MG63 (cell line): ENCODE results near the gene PCDHGA2. TPM values are rescaled to one million over a fixed set of nuclear protein-coding genes. Genes with fewer than 3 reads are reported as not detected.
A peak's percentile ranks its signal among the peaks of the same experiment; 100 is the strongest.
"Not testable (repeated sequence)": the region's sequence is repeated elsewhere in the genome, so short reads cannot be mapped to it uniquely, and the experiment has no call there.

Experiments
- DNase-seq: peaks from one replicate; pipeline ENCODE4 v3.0.0-alpha.2; 2020
- H3K27me3 ChIP-seq: fragments of 250-450 bp; sonication (Bioruptor Pico); 2 replicates; pipeline ENCODE4 v1.5.1; 2020; ENCODE audit warnings: mild to moderate bottlenecking, moderate library complexity
- H3K36me3 ChIP-seq: fragments of 250-450 bp; sonication (Bioruptor Pico); 2 replicates; pipeline ENCODE4 v1.5.1; 2020; ENCODE audit warnings: mild to moderate bottlenecking, moderate library complexity
- H3K4me3 ChIP-seq: fragments of 250-450 bp; sonication (Bioruptor Pico); 2 replicates; pipeline ENCODE4 v1.5.1; 2020; ENCODE audit warnings: mild to moderate bottlenecking, moderate library complexity
- H3K9me3 ChIP-seq: fragments of 250-450 bp; sonication (Bioruptor Pico); 2 replicates; pipeline ENCODE4 v1.5.1; 2020; ENCODE audit warnings: mild to moderate bottlenecking, moderate library complexity
- total RNA-seq: library from RNA; depleted of rRNA; stranded (reverse); fragments of >200 nt; shearing (Covaris generic); gene quantifications from 2 replicates; pipeline ENCODE4 v1.2.3, GENCODE V29; 2014; ENCODE audit warnings: low replicate concordance; rRNA removed

PCDHGA2 gene
- not detected in 2 replicates for total RNA-seq

DNA sequence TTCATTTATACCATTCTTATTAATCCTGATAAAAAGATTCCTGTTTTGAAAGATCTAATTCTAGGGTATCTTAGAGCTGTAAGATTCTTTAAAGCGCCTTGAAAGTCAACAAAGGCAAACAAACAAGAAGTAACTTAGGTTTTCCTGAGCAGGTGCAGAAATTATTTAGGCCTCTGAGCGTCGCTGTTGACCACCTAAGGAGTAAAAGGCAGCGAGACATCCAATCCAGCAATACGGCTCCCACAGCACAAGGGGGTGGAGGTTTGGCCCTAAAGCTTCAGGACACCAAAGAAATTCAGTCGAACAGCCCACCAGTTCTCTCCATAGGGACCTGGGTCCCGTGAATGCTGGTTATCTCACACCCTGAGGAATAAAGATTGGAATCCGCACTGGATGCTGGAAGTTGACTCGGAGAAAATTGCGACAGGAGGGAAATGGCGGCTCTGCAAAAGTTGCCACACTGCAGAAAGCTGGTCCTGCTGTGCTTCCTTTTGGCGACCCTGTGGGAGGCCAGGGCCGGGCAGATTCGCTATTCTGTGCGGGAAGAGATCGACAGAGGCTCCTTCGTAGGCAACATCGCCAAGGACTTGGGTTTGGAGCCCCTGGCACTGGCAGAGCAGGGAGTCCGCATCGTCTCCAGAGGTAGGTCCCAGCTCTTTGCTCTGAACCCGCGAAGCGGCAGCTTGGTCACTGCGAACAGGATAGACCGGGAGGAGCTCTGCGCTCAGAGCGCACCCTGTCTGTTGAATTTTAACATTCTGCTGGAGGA, at the start of gene PCDHGA2:
TSS of gene PCDHGA2 (plus strand) at position 223 of the 769 bp plus-strand sequence.
- DNase-seq = no peak
- Histone ChIP-seq H3K36me3 (no peaks in the 10 kb centered on the region), H3K4me3 (no peak within 1 kb of the TSS), H3K9me3 (no peaks in the 10 kb centered on the region; the same call in none of the 2 replicates), H3K27me3 (no peaks in the 10 kb centered on the region)

DNA sequence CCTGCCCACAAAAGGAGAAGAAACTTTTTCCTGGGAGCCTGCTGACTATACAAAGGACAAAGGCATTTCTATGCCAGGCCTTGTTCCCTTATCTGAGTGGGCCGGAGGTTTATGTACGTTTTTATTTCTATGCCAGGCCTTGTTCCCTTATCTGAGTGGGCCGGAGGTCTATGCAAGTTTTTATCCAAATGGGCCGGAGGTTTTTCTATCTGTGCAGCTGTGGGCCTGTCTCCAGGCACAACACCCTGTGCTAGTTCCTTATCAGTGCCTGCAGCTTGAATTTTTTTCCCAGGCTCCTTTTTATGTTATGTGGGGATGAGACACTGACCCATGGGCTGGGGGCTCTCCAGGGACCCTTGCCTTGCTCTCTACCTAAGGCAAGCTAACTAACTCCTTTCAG, 40.2 kb upstream of the PCDHGA2 start:
- Histone ChIP-seq H3K9me3 (peaks cover 4% of the 10 kb centered on the region), H3K27me3 (no peaks in the 10 kb centered on the region), H3K4me3 (no peak overlapping the region), H3K36me3 (no peaks in the 10 kb centered on the region)
- DNase-seq = no peak

DNA sequence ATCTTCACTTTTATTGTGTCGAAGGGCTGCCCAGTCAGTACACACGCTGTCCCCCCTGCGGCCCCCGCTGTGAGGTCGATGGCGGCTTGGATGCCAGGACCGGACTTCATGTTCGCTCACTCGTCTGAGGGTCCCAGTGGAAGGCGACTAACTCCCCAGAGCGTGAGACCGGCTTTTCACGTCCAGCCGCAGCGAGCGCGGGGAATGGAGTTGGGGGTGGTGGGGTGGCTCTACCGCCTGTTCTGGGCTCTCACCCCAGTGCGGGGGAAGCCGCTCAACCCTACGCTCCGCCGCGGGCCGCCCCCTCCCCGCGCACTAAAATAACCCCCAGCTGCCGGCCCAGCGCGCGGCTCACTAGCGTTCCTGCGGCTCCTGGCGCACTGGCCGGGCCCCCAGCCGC, 34.8 kb upstream of the PCDHGA2 start, which contains the start of gene SLC25A2:
TSS of gene SLC25A2 (minus strand) at position 294 of the 400 bp plus-strand sequence. CDS start at position 110, 184 bp downstream.
- Histone ChIP-seq H3K9me3 (peaks cover 4% of the 10 kb centered on the region), H3K27me3 (no peaks in the 10 kb centered on the region), H3K36me3 (no peaks in the 10 kb centered on the region), H3K4me3 (no peak within 1 kb of the TSS)
- DNase-seq = no peak

DNA sequence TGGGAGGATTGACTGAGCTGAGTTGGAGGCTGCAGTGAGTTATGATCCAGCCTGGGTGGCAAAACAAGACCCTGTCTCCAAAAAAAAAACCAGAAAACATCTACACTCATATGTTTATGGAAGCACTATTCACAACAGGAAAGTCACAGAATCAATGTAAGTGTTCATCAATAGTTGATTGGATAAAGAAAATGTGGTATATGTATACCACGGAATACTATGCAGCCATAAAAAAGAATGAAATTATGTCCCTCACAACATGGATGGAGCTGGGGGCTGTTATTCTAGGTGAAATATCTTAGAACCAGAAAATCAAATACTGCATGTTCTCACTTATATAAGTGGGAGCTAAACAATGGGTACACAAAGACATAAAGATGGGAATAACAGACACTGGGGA, 31.9 kb upstream of the PCDHGA2 start:
- no peak overlapping the region for H3K4me3 ChIP-seq
- DNase-seq = no peak
- no peaks in the 10 kb centered on the region for H3K36me3 ChIP-seq
- no peaks in the 10 kb centered on the region for H3K27me3 ChIP-seq
- peaks cover 4% of the 10 kb centered on the region for H3K9me3 ChIP-seq

DNA sequence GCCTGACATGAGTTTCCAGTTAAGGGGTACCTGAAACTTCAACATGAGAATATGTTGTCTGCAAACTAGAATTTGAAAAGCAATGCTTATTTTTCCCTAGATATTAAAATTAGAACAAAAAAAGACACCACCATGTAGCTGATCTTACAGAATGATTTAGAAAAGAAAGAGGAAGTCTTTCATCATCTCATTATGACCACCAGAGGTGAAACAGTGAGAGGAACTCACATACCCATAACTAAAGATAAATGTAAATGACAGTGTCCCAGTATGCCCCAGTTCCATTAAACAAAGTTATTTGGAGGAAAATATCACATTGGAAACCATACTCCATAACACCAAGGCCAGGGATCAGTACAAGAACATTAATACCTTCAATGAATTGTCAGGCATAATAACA, 24.8 kb upstream of the PCDHGA2 start:
- peaks cover 39% of the 10 kb centered on the region for H3K36me3 ChIP-seq
- peaks cover 23% of the 10 kb centered on the region for H3K9me3 ChIP-seq
- no peaks in the 10 kb centered on the region for H3K27me3 ChIP-seq
- H3K4me3 ChIP-seq = no peak overlapping the region
- DNase-seq = no peak

DNA sequence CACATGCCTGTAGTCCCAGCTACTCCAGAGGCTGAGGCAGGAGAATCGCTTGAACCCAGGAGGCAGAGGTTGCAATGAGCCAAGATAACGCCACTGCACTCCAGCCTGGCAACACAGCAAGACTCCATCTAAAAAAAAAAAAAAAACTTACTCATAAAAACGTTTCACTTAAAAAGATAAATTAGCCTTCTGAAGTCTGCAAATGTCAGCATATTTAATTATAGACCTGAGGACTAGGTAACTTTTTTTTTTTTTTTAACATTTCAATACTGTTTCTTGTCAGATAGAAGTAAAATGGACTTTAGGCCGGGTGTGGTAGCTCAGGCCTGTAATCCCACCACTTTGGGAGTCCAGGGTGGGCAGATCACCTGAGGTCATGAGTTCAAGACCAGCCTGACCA, 21.6 kb upstream of the PCDHGA2 start:
- Histone ChIP-seq H3K9me3 (peaks cover 49% of the 10 kb centered on the region), H3K36me3 (peaks cover 55% of the 10 kb centered on the region)
- H3K27me3 ChIP-seq = not testable (repeated sequence)

DNA sequence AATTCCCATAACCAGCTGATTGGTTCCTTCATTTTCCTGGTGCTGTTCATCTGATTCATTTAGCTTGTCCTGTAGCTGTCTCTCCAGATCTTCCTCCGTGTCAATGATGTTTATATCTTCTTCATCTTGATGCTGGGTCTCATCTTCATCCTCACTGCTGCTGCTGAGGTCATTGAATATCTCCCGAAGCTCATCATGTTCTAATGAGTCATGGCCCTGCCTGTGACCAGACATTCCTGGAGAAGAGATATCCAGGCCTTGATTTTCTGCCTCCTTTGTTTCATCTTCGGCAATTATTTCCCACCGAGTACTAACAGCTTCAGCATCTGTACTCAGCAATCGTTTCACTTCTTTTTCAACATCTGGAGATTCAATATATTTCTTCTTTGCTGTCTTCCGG, 19.4 kb upstream of the PCDHGA2 start:
- H3K9me3 ChIP-seq = peaks cover 49% of the 10 kb centered on the region
- H3K4me3 ChIP-seq = peak overlapping the region; percentile 93
- peaks cover 54% of the 10 kb centered on the region for H3K36me3 ChIP-seq
- H3K27me3 ChIP-seq = no peaks in the 10 kb centered on the region
- no peak for DNase-seq

More for the DNA sequence above, 21.6 kb upstream of the PCDHGA2 start:
- not testable (repeated sequence) for DNase-seq, H3K4me3 ChIP-seq

DNA sequence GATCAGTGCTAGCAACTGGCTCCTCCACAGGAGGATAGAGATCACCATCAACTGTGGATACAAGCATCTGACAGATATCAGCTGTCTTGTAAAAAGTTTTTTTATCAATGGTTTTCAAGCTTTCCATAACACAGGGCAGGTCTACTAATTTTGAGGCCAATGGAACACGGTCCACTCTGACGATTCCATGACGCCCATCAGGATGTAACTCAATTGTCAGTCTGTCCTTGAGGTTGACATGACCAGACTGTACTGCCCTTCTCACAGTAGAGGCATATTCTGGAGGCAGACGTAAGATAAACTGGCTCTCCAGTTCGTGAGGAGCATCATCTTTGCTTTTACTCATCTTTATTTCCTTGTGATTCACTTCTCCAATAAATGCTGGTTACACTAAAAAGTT, 18.9 kb upstream of the PCDHGA2 start:
- Histone ChIP-seq H3K36me3 (peaks cover 52% of the 10 kb centered on the region), H3K4me3 (peak overlapping the region; percentile 93), H3K9me3 (peaks cover 45% of the 10 kb centered on the region), H3K27me3 (no peaks in the 10 kb centered on the region)
- no peak for DNase-seq

DNA sequence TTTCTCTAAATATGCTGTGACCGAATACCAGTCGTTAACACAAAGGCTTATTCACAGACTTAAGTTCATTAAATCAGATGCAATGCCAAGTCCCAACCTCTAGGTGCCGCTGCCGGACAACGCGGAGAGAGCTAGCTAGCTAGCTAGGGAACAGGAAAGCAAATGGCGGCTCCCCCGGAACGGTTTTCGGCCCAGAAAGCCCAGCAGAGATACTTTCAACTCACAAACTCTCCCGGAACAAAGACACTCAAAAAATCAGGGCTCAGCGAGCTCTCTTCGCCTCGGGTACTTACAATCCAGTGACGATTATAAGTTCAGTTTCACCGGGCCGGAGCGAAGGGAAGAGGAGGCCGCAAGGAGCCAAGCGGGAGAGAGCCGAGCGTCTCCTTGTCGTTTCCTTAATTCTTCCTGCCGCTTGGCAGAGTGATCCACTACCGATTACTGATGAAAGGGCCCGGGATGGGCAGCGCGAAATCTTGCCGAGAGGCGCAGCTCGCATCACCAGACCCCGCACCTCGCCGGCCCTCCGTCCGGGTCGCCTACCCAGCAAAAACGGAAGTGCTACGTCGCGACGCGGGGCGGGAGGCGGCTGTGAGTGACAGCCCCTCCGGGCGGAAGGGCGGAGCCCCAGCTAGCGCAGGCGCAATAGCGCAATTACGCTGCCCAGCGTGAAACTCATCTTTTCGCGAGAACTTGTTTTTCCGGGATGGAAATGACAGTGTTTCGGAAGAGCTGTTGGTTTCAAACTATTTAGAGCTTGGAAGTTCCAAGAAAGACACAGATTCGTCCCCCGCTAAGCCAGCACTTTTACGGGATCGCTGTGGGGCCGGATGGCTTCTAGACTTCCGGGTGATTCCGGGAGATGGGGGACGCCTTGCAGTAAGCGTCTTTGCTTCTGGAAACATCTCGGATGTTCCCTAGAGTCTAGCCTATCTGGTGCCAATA, 18.1 kb upstream of the PCDHGA2 start, which contains the start of gene TAF7:
TSS of gene TAF7 (minus strand) at position 560 of the 945 bp plus-strand sequence. CDS start 740 bp downstream, outside the sequence.
- Histone ChIP-seq H3K9me3 (peaks cover 45% of the 10 kb centered on the region), H3K36me3 (peaks cover 48% of the 10 kb centered on the region), H3K4me3 (peak within 1 kb of the TSS; percentile 93), H3K27me3 (no peaks in the 10 kb centered on the region)
- peak; percentile 93 for DNase-seq

DNA sequence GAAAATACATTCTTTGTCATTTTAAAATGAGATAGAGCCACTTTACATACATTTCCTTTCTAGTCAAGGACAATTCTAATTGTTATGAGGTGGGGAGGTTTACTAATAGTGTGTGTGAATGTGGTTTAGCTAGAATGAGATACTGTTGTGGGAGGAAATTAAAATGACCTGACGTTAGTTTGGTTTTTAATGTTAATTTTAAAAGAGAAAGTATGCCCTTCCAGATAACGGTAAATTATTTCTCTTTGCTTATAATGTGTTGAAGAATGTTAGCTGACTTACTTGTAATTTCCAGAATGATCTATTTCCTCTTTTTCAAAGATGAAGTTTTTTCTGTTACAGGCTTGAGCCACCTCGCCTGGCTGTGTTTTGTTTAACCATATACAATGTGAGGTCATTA, 16.3 kb upstream of the PCDHGA2 start:
- H3K4me3 ChIP-seq = no peak overlapping the region
- no peak for DNase-seq
- peaks cover 31% of the 10 kb centered on the region for H3K36me3 ChIP-seq
- no peaks in the 10 kb centered on the region for H3K27me3 ChIP-seq
- peaks cover 39% of the 10 kb centered on the region for H3K9me3 ChIP-seq

DNA sequence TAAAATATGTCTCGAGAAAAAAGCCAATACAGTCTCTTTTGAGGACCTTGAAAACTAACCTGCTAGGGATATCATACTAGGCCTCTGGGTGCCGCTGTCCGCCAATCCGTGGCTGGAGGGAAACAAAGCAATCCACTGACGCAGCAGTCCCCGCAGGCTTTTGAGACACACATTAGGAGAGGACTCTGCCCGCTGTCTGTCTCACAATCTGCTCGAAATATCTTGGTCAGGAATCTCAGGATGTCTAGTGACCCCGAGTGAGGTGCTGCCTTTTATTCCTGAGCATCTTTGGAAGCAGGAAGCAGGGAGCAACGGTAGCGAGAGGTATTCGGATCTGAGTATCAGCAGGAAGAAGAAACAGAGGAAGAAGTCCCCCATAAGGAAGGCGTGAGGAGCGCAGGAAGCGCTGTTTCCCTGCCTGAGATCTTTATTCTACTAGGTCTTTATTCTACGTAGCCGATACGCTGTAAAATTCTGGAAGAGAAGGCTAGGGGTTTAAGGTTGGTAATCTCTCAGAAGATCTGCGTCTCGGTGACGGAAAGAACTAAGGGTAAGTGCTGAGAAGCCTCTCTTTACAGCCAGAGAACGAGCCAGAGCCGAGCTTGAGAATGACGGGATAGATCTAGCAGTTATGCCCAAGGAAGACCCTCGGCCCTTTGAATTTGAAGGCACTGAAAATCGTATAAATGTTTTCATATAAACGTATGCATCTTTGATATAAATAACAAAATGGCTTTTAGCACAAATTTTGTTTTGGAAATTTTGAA, 12.3 kb upstream of the PCDHGA2 start:
- DNase-seq = no peak
- no peak overlapping the region for H3K4me3 ChIP-seq
- no peaks in the 10 kb centered on the region for H3K36me3 ChIP-seq

DNA sequence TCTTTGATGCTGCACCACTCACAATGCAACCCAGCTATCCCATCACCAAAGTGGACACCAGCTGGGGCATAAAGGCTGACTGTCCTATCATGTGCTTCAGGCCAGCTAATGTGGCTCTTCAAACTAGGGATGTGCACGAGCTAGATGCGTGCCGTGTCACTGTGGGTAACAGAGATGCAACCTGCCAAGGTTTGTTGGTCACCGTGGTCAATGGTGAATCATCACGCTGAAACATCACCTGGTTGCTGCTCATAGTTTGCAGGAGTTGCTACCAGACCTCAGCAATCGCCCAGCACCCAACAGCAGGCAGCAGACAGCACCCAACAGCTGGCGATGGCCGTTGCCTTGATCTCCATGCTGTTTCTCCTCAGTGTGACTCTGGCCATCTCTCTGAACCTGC, 10.3 kb upstream of the PCDHGA2 start:
- no peaks in the 10 kb centered on the region for H3K36me3 ChIP-seq
- no peak overlapping the region for H3K4me3 ChIP-seq
- DNase-seq = no peak
- peaks cover 2% of the 10 kb centered on the region; the same call in 1 of the 2 replicates for H3K9me3 ChIP-seq
- no peaks in the 10 kb centered on the region for H3K27me3 ChIP-seq

More for the DNA sequence above, 12.3 kb upstream of the PCDHGA2 start:
- Histone ChIP-seq H3K27me3 (no peaks in the 10 kb centered on the region), H3K9me3 (peaks cover 7% of the 10 kb centered on the region)

DNA sequence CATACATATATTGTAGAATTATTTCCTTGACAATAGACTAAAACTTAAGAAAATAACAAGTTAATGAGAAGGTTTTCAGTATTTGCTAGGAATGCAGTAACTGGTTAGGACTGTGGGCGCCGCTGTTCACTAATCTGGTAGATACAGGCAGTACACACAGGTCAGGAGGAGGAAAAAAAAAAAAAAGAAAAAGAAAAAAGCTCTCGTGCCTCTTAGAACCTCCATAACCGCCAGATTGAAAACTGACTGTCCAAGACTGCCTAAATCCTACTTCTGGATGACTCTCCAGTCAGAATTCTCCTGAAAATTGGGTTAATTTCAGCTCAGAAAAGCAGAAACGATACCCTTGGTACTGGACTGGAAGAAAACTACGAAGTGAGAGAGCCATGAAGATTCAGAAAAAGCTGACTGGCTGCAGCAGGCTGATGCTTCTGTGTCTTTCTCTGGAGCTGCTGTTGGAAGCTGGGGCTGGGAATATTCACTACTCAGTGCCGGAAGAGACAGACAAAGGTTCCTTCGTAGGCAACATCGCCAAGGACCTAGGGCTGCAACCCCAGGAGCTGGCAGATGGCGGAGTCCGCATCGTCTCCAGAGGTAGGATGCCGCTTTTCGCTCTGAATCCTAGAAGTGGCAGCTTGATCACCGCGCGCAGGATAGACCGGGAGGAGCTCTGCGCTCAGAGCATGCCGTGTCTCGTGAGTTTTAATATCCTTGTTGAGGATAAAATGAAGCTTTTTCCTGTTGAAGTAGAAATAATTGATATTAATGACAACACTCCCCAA, 8.1 kb upstream of the PCDHGA2 start, which contains the start of gene PCDHGA1:
TSS of gene PCDHGA1 (plus strand) at position 216 of the 782 bp plus-strand sequence.
- DNase-seq = peak; percentile 62
- peak within 1 kb of the TSS; percentile 37 for H3K4me3 ChIP-seq
- peaks cover 2% of the 10 kb centered on the region; the same call in 1 of the 2 replicates for H3K9me3 ChIP-seq
- no peaks in the 10 kb centered on the region for H3K36me3 ChIP-seq
- no peaks in the 10 kb centered on the region for H3K27me3 ChIP-seq

DNA sequence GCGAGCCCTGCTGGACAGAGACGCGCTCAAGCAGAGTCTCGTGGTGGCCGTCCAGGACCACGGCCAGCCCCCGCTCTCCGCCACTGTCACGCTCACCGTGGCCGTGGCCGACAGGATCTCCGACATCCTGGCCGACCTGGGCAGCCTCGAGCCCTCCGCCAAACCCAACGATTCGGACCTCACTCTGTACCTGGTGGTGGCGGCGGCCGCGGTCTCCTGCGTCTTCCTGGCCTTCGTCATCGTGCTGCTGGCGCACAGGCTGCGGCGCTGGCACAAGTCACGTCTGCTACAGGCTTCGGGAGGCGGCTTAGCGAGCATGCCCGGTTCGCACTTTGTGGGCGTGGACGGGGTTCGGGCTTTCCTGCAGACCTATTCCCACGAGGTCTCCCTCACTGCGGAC, 6.0 kb upstream of the PCDHGA2 start:
- DNase-seq, H3K27me3 ChIP-seq, H3K9me3 ChIP-seq, H3K36me3 ChIP-seq, H3K4me3 ChIP-seq: not testable (repeated sequence)

DNA sequence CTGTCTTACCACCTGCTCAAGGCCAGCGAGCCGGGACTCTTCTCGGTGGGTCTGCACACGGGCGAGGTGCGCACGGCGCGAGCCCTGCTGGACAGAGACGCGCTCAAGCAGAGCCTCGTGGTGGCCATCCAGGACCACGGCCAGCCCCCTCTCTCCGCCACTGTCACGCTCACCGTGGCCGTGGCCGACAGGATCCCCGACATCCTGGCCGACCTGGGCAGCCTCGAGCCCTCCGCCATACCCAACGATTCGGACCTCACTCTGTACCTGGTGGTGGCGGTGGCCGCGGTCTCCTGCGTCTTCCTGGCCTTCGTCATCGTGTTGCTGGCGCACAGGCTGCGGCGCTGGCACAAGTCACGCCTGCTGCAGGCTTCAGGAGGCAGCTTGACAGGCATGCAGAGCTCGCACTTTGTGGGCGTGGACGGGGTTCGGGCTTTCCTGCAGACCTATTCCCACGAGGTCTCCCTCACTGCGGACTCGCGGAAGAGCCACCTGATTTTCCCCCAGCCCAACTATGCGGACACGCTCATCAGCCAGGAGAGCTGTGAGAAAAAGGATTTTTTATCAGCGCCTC, 2.3 kb downstream of the PCDHGA2 start:
- not testable (repeated sequence) for DNase-seq, H3K4me3 ChIP-seq, H3K36me3 ChIP-seq, H3K9me3 ChIP-seq, H3K27me3 ChIP-seq
